Upper lobe of left lung (tissue), 6 donors: ENCODE results near the gene SGCE. TPM values are rescaled to one million over a fixed set of nuclear protein-coding genes. Genes with fewer than 3 reads are reported as not detected.

Experiments
- ATAC-seq, 2 donors: fragments of 200-7000 bp; cut with Tn5 transposase; one replicate each; pipeline ENCODE4 v1.9.1; 2022; ENCODE audit warnings: mild to moderate bottlenecking in 2 of 2, moderate library complexity in 2 of 2; ENCODE audit not compliant: low FRiP score in 2 of 2
- DNase-seq, 2 donors: peaks; one replicate each; pipeline ENCODE4 v3.0.0-alpha.2; 2019 to 2020
- H3K27ac ChIP-seq, 4 donors: fragments of 200-600 bp; sonication (generic); one replicate each; pipeline ENCODE4 v1.5.1; 2016 to 2019
- H3K27me3 ChIP-seq, 4 donors: fragments of 200-600 bp; sonication (generic); one replicate each; pipeline ENCODE4 v1.5.1; 2017 to 2019
- H3K36me3 ChIP-seq, 4 donors: fragments of 200-600 bp; sonication (generic); one replicate each; pipeline ENCODE4 v1.5.1; 2016 to 2019
- H3K4me1 ChIP-seq, 4 donors: fragments of 200-600 bp; sonication (generic); one replicate each; pipeline ENCODE4 v1.5.1; 2018 to 2019
- H3K4me3 ChIP-seq, 4 donors: fragments of 200-600 bp; sonication (generic); one replicate each; pipeline ENCODE4 v1.5.1; 2017 to 2019; ENCODE audit warnings: mild to moderate bottlenecking in 2 of 4, moderate library complexity in 1 of 4
- H3K9me3 ChIP-seq, 4 donors: fragments of 200-600 bp; sonication (generic); one replicate each; pipeline ENCODE4 v1.5.1; 2018 to 2019
- EP300 ChIP-seq, 4 donors: sonication (generic); formaldehyde crosslinking; IDR thresholded peaks; one replicate each; pipeline ENCODE4 v1.5.1; 2017; ENCODE audit warnings: antibody characterized with exemption in 4 of 4, control low read depth in 2 of 4
- POLR2A ChIP-seq, 4 donors: fragments of 450-650 bp; IDR thresholded peaks; one replicate each; pipeline ENCODE4 v1.5.1; 2016 to 2017; ENCODE audit warnings: antibody characterized with exemption in 4 of 4, mild to moderate bottlenecking in 2 of 4
- POLR2AphosphoS5 ChIP-seq, 2 donors: sonication (generic); formaldehyde crosslinking; IDR thresholded peaks; one replicate each; pipeline ENCODE4 v1.5.1; 2017; ENCODE audit warnings: antibody characterized with exemption in 2 of 2
- WGBS, 2 donors: methylation state at CpG; one replicate each; pipeline ENCODE4 v1.1.5; 2017 to 2018; 5-methylcytosine and 5-hydroxymethylcytosine counted together
- total RNA-seq, 6 donors: library from RNA; depleted of rRNA in 4 of 6; stranded (reverse); fragments of >200 nt in 4 of 6; gene quantifications; one replicate each; pipeline versions ENCODE4 v1.1.0 to v1.2.1, GENCODE V29; 2016 to 2021
- TF ChIP-seq, protein P1 (sequence below), 6 experiments: fragments of 450-650 bp in 4 of 6; fragments of 200-600 bp in 2 of 6; sonication (generic) in 2 of 6; IDR thresholded peaks; one replicate each; pipeline ENCODE4 v1.5.1; 2016 to 2019; ENCODE audit warnings: antibody characterized with exemption in 6 of 6
- donor health status: DM: no; HTN: no; CAD: no; lungs with moderate emphysema.
- donor health status: DM: no; HTN: yes; CAD: no; lungs with severe emphysema.

Gene SGCE
- total RNA-seq, 6 donors from 2014 or later, result 42.8 to 136 (median 68.1) TPM

DNA sequence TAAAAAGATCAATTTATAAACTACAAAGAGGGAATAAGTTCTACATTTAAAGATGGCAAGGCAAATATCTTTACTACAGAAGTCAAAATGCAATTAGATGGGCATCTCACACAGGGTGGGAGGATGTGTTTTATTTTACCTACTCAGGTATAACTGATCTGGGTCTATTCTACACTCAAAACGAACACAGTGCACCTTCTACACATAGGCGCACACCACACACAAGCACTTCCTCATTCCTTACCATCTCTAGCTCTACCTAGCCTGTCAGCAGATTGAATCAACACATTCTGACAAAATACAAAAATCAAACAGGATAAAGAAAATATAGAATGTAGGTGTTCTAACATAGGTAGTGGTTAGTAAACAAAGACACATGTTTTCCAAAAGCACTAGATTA lies 64.8 kb downstream of the SGCE start:
- no peaks in the 10 kb centered on the region for H3K27me3 ChIP-seq
- DNase-seq, result no peak
- H3K9me3 ChIP-seq, result no peaks in the 10 kb centered on the region
- H3K27ac ChIP-seq, result no peak overlapping the region
- peaks cover 0 to 3% (median 0%) of the 10 kb centered on the region in 4 donors for H3K4me1 ChIP-seq
- WGBS, 2 donors, result 48 to 60% methylated on average over 2 of the region's 2 CpGs
- ATAC-seq, result peak in 1 of 2 donors; percentile 71
- no peaks in the 10 kb centered on the region for H3K36me3 ChIP-seq
- H3K4me3 ChIP-seq, result no peak overlapping the region
- TF ChIP-seq POLR2A (IDR thresholded peaks at IDR 0.05) (no peak), EP300 (IDR thresholded peaks at IDR 0.05) (no peak), POLR2AphosphoS5 (IDR thresholded peaks at IDR 0.05) (no peak)
- TF ChIP-seq, protein P1, sequence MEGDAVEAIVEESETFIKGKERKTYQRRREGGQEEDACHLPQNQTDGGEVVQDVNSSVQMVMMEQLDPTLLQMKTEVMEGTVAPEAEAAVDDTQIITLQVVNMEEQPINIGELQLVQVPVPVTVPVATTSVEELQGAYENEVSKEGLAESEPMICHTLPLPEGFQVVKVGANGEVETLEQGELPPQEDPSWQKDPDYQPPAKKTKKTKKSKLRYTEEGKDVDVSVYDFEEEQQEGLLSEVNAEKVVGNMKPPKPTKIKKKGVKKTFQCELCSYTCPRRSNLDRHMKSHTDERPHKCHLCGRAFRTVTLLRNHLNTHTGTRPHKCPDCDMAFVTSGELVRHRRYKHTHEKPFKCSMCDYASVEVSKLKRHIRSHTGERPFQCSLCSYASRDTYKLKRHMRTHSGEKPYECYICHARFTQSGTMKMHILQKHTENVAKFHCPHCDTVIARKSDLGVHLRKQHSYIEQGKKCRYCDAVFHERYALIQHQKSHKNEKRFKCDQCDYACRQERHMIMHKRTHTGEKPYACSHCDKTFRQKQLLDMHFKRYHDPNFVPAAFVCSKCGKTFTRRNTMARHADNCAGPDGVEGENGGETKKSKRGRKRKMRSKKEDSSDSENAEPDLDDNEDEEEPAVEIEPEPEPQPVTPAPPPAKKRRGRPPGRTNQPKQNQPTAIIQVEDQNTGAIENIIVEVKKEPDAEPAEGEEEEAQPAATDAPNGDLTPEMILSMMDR (IDR thresholded peaks at IDR 0.05), result no peak

DNA sequence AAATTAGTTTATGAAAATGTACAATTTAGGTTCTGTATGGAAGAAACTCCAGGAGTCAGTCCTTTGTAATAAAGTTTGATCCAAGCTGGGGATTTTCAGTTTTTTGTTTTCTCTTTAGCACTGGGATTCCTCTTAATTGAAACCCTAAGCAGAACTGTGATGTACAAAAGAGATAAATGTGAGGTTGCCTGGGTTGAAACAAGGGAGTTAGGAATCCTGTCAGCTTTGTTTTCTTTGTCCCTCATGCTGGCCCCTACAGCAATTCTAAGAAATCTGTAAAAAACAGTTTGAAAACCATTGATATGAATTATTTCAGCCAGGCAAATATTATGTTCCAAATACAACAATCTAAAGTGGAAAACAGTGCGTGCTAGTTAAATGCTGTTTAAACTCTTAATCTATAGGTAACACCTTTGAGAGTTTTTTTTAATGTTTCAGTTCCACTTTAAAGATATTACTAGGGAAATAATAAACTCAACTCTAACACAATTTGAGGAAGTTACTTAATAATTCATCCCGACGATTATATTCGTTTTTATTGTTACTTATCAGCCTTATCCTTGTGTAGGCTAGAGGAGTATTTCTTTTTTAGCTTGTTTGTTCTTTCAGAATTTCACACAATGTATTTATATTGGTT lies 65.3 kb downstream of the SGCE start:
- Histone ChIP-seq H3K36me3 (no peaks in the 10 kb centered on the region), H3K4me3 (no peak overlapping the region), H3K27me3 (no peaks in the 10 kb centered on the region), H3K9me3 (no peaks in the 10 kb centered on the region), H3K4me1 (peaks cover 0 to 3% (median 0%) of the 10 kb centered on the region in 4 donors), H3K27ac (no peak overlapping the region)
- ATAC-seq, result no peak
- TF ChIP-seq POLR2AphosphoS5 (IDR thresholded peaks at IDR 0.05), result no peak
- TF ChIP-seq POLR2A (IDR thresholded peaks at IDR 0.05), result no peak
- TF ChIP-seq EP300 (IDR thresholded peaks at IDR 0.05), result no peak
- TF ChIP-seq, protein P1 (IDR thresholded peaks at IDR 0.05), result no peak
- no peak for DNase-seq
- WGBS, 2 donors, result 30 to 39% methylated on average over 4 of the region's 4 CpGs

DNA sequence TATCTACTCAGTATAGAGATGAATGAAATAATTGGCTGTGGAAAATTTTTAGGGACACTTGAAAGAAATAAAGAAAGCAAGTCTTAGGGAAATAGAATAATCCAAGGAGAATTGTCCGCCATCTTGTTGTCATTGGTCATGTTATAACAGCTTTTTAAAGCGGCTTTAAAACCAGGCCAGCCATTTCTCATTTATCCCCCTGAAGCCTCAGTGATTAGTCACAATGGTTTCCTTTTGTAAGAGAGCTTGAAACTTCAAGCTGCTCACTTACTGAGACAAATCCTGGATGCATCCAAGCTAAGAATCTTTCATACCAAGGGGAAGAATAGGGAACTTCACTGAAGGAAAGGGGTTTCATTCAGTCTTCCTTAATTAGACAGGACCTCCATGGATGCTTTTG lies 67.9 kb downstream of the SGCE start:
- Histone ChIP-seq H3K27ac (no peak overlapping the region), H3K36me3 (no peaks in the 10 kb centered on the region), H3K4me1 (peaks cover 0 to 6% (median 3%) of the 10 kb centered on the region in 4 donors), H3K4me3 (no peak overlapping the region), H3K27me3 (no peaks in the 10 kb centered on the region), H3K9me3 (no peaks in the 10 kb centered on the region)
- no peak for DNase-seq
- TF ChIP-seq POLR2A (IDR thresholded peaks at IDR 0.05), result no peak
- TF ChIP-seq, protein P1 (IDR thresholded peaks at IDR 0.05), result no peak
- TF ChIP-seq EP300 (IDR thresholded peaks at IDR 0.05), result no peak
- TF ChIP-seq POLR2AphosphoS5 (IDR thresholded peaks at IDR 0.05), result no peak
- no peak for ATAC-seq
- WGBS, 2 donors, result 87 to 100% methylated on average over 2 of the region's 2 CpGs

DNA sequence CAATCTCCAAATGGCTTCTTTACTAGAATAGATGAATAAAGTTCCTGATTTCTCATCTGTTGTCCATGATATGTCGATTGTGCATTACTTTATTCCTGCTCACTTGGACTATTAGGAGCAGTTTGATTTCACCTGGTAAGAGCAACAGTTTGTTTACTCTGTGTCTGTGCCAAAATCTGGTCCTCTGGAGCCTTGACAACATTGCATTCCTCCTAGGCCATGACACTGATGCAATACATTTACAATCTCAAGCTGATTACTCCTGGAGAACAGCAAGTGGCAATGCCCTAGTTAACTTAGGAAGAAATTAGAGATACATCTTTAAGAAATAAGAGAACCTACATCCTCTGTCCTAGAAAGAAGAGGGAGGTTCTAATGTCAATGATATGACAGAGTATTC lies 71.8 kb downstream of the SGCE start:
- WGBS, 2 donors, result 65 to 76% methylated on average over 1 of the region's 1 CpG
- peak in 1 of 2 donors; percentile 49 for DNase-seq
- H3K36me3 ChIP-seq, result no peaks in the 10 kb centered on the region
- TF ChIP-seq, protein P1 (IDR thresholded peaks at IDR 0.05), result no peak
- peak in 1 of 4 donors; percentile 20 for TF ChIP-seq EP300 (IDR thresholded peaks at IDR 0.05)
- peak; percentile 39 to 74 for ATAC-seq
- no peaks in the 10 kb centered on the region for H3K27me3 ChIP-seq
- no peaks in the 10 kb centered on the region for H3K9me3 ChIP-seq
- H3K27ac ChIP-seq, result peak overlapping the region in 1 of 4 donors; percentile 7
- no peak overlapping the region for H3K4me3 ChIP-seq
- H3K4me1 ChIP-seq, result peaks cover 3 to 6% (median 4%) of the 10 kb centered on the region in 4 donors

DNA sequence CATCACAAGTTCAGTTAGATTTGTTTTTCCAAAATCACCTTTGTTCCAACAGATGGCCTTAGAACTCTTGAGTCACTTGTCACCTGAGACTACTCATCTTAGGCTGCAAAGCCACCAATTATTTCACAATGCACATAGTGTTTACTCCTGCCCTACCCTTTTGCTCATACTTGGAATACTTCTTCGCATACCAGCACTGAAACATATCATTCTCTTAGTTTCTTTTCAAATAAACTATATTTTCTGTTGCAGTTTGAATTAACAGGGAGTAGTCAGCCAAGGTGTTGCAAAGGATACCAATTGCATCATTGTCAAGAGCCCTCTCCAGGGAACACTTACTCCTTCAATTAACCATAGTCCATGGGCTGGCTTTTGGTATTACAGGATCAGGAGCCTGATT lies 75.3 kb downstream of the SGCE start:
- H3K36me3 ChIP-seq, result no peaks in the 10 kb centered on the region
- DNase-seq (peak in 1 of 2 donors; percentile 37), ATAC-seq (peak; percentile 60 to 85)
- H3K4me3 ChIP-seq, result no peak overlapping the region
- no peaks in the 10 kb centered on the region for H3K27me3 ChIP-seq
- TF ChIP-seq POLR2A (IDR thresholded peaks at IDR 0.05) (no peak), POLR2AphosphoS5 (IDR thresholded peaks at IDR 0.05) (peak in 1 of 2 donors; percentile 42), EP300 (IDR thresholded peaks at IDR 0.05) (peak in 3 of 4 donors; percentile 41 to 68 (median 61))
- TF ChIP-seq, protein P1 (IDR thresholded peaks at IDR 0.05), result peak in 1 of 6 experiments; percentile 23
- H3K4me1 ChIP-seq, result peaks cover 3 to 6% (median 4%) of the 10 kb centered on the region in 4 donors
- H3K27ac ChIP-seq, result peak overlapping the region; percentile 31 to 53 (median 43)
- peaks cover 0 to 4% (median 2%) of the 10 kb centered on the region in 4 donors for H3K9me3 ChIP-seq
- 61 to 62% methylated on average over 1 of the region's 1 CpG for WGBS, 2 donors
